Dendritic cell treated with granulocyte-macrophage colony-stimulating factor and Interleukin-4, amounts not matched to agents 40 ng/mL and 50 ng/mL, for 4 days (primary cell): ENCODE results near the gene HCCS.

ENCODE experiments used
- H3K27ac Mint-ChIP-seq: one replicate; pipeline ENCODE4 v1.8.0; 2022; ENCODE audit warnings: mild to moderate bottlenecking, mixed read lengths
- H3K27me3 Mint-ChIP-seq: one replicate; pipeline ENCODE4 v1.8.0; 2022; ENCODE audit warnings: mild to moderate bottlenecking, mixed read lengths
- H3K36me3 Mint-ChIP-seq: one replicate; pipeline ENCODE4 v1.8.0; 2022; ENCODE audit warnings: low read depth, mixed read lengths
- H3K4me1 Mint-ChIP-seq: one replicate; pipeline ENCODE4 v1.8.0; 2022; ENCODE audit warnings: low read depth, mixed read lengths
- H3K4me3 Mint-ChIP-seq: one replicate; pipeline ENCODE4 v1.8.0; 2022; ENCODE audit warnings: mild to moderate bottlenecking, moderate library complexity, mixed read lengths
- H3K9me3 Mint-ChIP-seq: one replicate; pipeline ENCODE4 v1.8.0; 2022; ENCODE audit warnings: mixed read lengths
- intact Hi-C: fragments of 100-400 bp; cut with micrococcal nuclease; formaldehyde crosslinking; loops from one replicate; pipeline ENCODE4 v1.15.0; 2022

HCCS gene

GRCh38 chrX:11135564-11136185 lies 24.5 kb downstream of the HCCS start:
- H3K36me3 Mint-ChIP-seq, result no peaks in the 10 kb centered on the region
- peaks cover 11% of the 10 kb centered on the region for H3K4me1 Mint-ChIP-seq
- peaks cover 13% of the 10 kb centered on the region for H3K27me3 Mint-ChIP-seq
- no peaks in the 10 kb centered on the region for H3K9me3 Mint-ChIP-seq
- H3K4me3 Mint-ChIP-seq, result no peak overlapping the region
- H3K27ac Mint-ChIP-seq, result no peak overlapping the region
- intact Hi-C loops, result loop anchor here (2.0 to 10.0 kb wide), 2 partner anchors 411 to 947 kb away; no protein-coding TSS in a partner anchor

GRCh38 chrX:11137543-11138139 lies 26.5 kb downstream of the HCCS start:
- intact Hi-C loops, result loop anchor here (2.0 to 10.0 kb wide), 2 partner anchors 413 to 949 kb away; no protein-coding TSS in a partner anchor
- Mint-ChIP-seq H3K9me3 (no peaks in the 10 kb centered on the region), H3K36me3 (no peaks in the 10 kb centered on the region), H3K4me1 (no peaks in the 10 kb centered on the region), H3K27me3 (peaks cover 16% of the 10 kb centered on the region), H3K27ac (no peak overlapping the region), H3K4me3 (no peak overlapping the region)

- Mint-ChIP-seq H3K27ac (no peak overlapping the region), H3K4me3 (no peak overlapping the region), H3K27me3 (peaks cover 16% of the 10 kb centered on the region), H3K9me3 (no peaks in the 10 kb centered on the region), H3K36me3 (no peaks in the 10 kb centered on the region), H3K4me1 (no peaks in the 10 kb centered on the region)
- intact Hi-C loops, result loop anchor here (10.0 kb wide), 1 partner anchor 414 kb away; no protein-coding TSS in a partner anchor
Observed at GRCh38 chrX:11138498-11139390, 27.6 kb downstream of the HCCS start.

GRCh38 chrX:11143931-11144678 lies 33.0 kb downstream of the HCCS start:
- no peaks in the 10 kb centered on the region for H3K36me3 Mint-ChIP-seq
- H3K9me3 Mint-ChIP-seq, result no peaks in the 10 kb centered on the region
- no peak overlapping the region for H3K27ac Mint-ChIP-seq
- H3K4me3 Mint-ChIP-seq, result no peak overlapping the region
- intact Hi-C loops, result loop anchor here (2.0 to 10.0 kb wide), 2 partner anchors 241 to 387 kb away; no protein-coding TSS in a partner anchor
- H3K27me3 Mint-ChIP-seq, result peaks cover 11% of the 10 kb centered on the region
- H3K4me1 Mint-ChIP-seq, result no peaks in the 10 kb centered on the region

DNA sequence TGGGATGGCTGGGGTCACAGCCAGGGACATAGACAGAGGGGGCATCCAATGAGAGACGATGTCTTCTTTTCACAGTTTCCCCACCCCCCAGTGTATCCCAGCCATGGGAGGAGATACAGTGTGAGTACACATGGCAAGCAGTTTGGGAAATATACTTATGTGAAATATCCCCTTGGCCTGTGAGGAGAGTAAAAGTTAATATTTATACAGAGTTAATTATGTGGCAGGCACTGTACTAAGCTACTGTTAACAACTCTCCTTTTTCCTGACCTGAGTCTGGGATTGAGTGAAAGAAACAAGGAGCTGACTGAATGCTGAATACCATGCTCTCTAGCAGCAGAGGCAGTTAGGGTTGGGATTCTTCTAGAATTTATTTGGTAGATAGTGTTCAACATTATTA lies 35.3 kb downstream of the HCCS start:
- Mint-ChIP-seq H3K4me1 (no peaks in the 10 kb centered on the region), H3K4me3 (no peak overlapping the region), H3K27me3 (peaks cover 1% of the 10 kb centered on the region), H3K27ac (no peak overlapping the region), H3K9me3 (no peaks in the 10 kb centered on the region), H3K36me3 (no peaks in the 10 kb centered on the region)
- intact Hi-C loops, result loop anchor here (5.0 to 10.0 kb wide), 2 partner anchors 238 to 301 kb away; no protein-coding TSS in a partner anchor

- no peak overlapping the region for H3K27ac Mint-ChIP-seq
- H3K4me1 Mint-ChIP-seq, result no peaks in the 10 kb centered on the region
- no peaks in the 10 kb centered on the region for H3K36me3 Mint-ChIP-seq
- H3K9me3 Mint-ChIP-seq, result no peaks in the 10 kb centered on the region
- H3K27me3 Mint-ChIP-seq, result no peaks in the 10 kb centered on the region
- intact Hi-C loops, result loop anchor here (5.0 to 10.0 kb wide), 2 partner anchors 236 to 299 kb away; no protein-coding TSS in a partner anchor
- H3K4me3 Mint-ChIP-seq, result no peak overlapping the region
Observed at GRCh38 chrX:11148401-11148800, 37.3 kb downstream of the HCCS start.

DNA sequence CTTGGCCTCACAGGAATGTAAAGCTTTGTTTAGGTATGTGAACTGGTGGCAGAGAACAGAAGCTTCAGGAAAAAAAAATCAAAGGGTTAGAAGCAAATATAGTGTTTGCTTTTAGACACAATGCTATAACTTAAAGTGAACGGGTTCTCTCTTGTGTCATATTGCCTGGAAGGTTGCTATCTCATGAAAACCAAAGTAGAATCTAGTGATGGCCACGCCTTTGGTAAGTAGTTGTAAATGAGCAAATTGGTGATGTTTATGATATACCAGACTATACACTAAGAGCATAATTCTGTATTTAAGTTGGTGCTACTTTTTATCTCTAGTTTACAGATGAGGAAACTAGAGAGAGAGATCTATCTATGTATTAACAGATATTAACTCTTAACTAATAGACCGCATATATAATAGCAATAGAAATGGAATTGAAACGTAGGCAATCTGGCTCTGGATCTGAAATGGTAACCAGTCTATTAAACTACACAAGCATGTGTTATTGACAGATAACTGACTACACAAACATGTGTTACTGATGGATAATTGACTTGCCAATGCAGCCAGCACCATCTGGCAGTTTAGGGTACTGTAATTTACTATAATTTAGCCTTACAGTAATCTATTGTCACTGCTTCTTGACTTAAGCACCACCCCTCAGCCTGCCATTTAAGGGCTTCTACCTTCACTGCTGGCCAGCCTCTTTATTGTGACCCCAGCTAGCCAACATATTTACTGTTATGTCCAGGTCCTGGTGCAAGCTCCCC lies 40.8 kb downstream of the HCCS start:
- intact Hi-C loops, result no loop called here
- H3K36me3 Mint-ChIP-seq, result no peaks in the 10 kb centered on the region
- no peaks in the 10 kb centered on the region for H3K27me3 Mint-ChIP-seq
- no peak overlapping the region for H3K27ac Mint-ChIP-seq
- H3K4me3 Mint-ChIP-seq, result no peak overlapping the region
- H3K4me1 Mint-ChIP-seq, result no peaks in the 10 kb centered on the region
- H3K9me3 Mint-ChIP-seq, result no peaks in the 10 kb centered on the region

DNA sequence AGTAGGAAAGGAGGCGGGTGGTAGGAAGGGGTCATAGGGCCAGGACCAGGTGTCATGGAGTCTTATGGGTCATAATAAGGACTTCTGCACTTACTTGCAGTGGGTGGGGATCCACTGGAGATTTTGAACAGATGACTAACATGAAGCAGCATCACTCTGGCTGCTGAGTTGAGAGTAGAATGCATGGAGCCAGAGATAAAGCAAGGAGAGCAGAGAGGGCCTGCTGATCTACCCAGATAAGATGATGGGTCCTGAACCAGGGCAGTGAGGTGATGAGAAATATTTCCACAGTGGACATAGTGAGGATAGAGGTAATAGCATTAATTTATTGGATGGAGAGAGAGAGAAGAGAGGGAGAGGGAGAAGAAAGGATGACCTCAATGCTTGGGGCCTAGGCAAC lies 48.0 kb downstream of the HCCS start:
- Mint-ChIP-seq H3K27ac (no peak overlapping the region), H3K4me1 (no peaks in the 10 kb centered on the region), H3K36me3 (no peaks in the 10 kb centered on the region), H3K9me3 (no peaks in the 10 kb centered on the region), H3K4me3 (no peak overlapping the region), H3K27me3 (no peaks in the 10 kb centered on the region)
- intact Hi-C loops, result no loop called here

DNA sequence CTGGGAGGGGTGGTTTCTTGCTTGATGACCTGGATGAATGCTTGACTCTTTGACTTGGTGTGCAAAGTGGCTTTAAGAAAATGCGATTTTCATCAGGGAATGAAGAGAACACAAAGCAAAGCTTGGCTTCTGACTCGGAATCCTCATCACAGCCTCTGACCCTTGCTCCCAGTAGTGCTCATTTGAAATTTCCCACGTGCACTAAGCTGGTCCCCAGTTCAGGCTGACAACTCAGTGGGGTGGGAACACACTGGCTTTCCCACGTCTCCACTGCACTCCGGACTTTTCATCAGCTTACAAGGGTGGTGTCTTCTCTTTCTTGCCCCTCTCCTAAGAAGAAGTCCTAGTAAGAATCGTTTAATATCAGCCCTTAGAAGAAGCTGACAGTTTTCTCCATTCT lies 53.3 kb downstream of the HCCS start:
- H3K36me3 Mint-ChIP-seq, result no peaks in the 10 kb centered on the region
- H3K27me3 Mint-ChIP-seq, result no peaks in the 10 kb centered on the region
- H3K27ac Mint-ChIP-seq, result no peak overlapping the region
- intact Hi-C loops, result no loop called here
- no peak overlapping the region for H3K4me3 Mint-ChIP-seq
- H3K4me1 Mint-ChIP-seq, result no peaks in the 10 kb centered on the region
- H3K9me3 Mint-ChIP-seq, result no peaks in the 10 kb centered on the region

DNA sequence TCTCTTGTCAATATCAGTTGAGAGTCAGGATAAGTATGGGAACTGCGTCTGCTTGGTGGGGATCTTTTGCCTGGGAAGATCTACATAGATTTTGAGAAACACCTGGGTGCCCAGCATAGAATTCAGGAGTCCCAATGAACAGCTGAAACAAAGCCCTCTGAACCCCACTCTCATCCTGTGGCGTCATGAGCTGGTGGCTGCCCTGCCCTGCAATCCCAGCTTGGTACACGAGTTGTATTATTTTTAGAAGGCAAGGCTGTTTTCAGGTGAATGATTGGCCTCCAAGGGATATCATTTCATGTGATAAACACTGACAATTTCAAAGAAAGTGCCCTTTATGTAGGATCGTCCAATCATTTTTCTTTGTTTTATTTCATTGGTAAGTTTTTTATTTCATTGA lies 60.8 kb downstream of the HCCS start:
- Mint-ChIP-seq H3K4me3 (no peak overlapping the region), H3K36me3 (no peaks in the 10 kb centered on the region), H3K9me3 (no peaks in the 10 kb centered on the region), H3K27ac (no peak overlapping the region), H3K4me1 (peaks cover 6% of the 10 kb centered on the region), H3K27me3 (no peaks in the 10 kb centered on the region)
- intact Hi-C loops, result no loop called here

GRCh38 chrX:11172415-11172814 lies 61.3 kb downstream of the HCCS start:
- no peak overlapping the region for H3K4me3 Mint-ChIP-seq
- no peaks in the 10 kb centered on the region for H3K36me3 Mint-ChIP-seq
- no peaks in the 10 kb centered on the region for H3K9me3 Mint-ChIP-seq
- peaks cover 6% of the 10 kb centered on the region for H3K4me1 Mint-ChIP-seq
- H3K27ac Mint-ChIP-seq, result no peak overlapping the region
- no peaks in the 10 kb centered on the region for H3K27me3 Mint-ChIP-seq
- intact Hi-C loops, result no loop called here
